Stromal cell of bone marrow (primary cell): Measurements from ENCODE around the gene FER.
"Not testable (repeated sequence)": the region's sequence is repeated elsewhere in the genome, so short reads cannot be mapped to it uniquely, and the experiment has no call there.

Experiments
- DNase-seq: peaks from one replicate; pipeline ENCODE4 v3.0.0-alpha.2; 2012; ENCODE audit warnings: low read depth

The FER gene

GRCh38 chr5:109038209-109038840 lies 290.6 kb downstream of the FER start:
- DNase-seq = no peak

- DNase-seq = no peak
Measured at GRCh38 chr5:109041317-109041716, 293.6 kb downstream of the FER start.

GRCh38 chr5:109045710-109046109 lies 298.0 kb downstream of the FER start:
- peak; percentile 29 for DNase-seq

GRCh38 chr5:109049565-109049964 lies 301.9 kb downstream of the FER start:
- DNase-seq = no peak

- DNase-seq = not testable (repeated sequence)
Measured at GRCh38 chr5:109050321-109050720, 302.6 kb downstream of the FER start.

- DNase-seq = not testable (repeated sequence)
Measured at GRCh38 chr5:109052216-109052615, 304.5 kb downstream of the FER start.

- no peak for DNase-seq
Measured at GRCh38 chr5:109053995-109054417, 306.3 kb downstream of the FER start.

GRCh38 chr5:109060378-109061025 lies 312.8 kb downstream of the FER start:
- DNase-seq = no peak

- peak; percentile 17 for DNase-seq
Measured at GRCh38 chr5:109062664-109063063, 315.0 kb downstream of the FER start.

GRCh38 chr5:109063223-109063622 lies 315.5 kb downstream of the FER start:
- DNase-seq = peak; percentile 38

- DNase-seq = no peak
Measured at GRCh38 chr5:109076741-109077140, 329.0 kb downstream of the FER start.

GRCh38 chr5:109078448-109078847 lies 330.8 kb downstream of the FER start:
- DNase-seq = no peak

- DNase-seq = no peak
Measured at GRCh38 chr5:109080481-109080880, 332.8 kb downstream of the FER start.

GRCh38 chr5:109080896-109081295 lies 333.2 kb downstream of the FER start:
- DNase-seq = no peak

- no peak for DNase-seq
Measured at GRCh38 chr5:109083937-109084336, 336.2 kb downstream of the FER start.

- no peak for DNase-seq
Measured at GRCh38 chr5:109089191-109089590, 341.5 kb downstream of the FER start.

GRCh38 chr5:109099081-109099480 lies 351.4 kb downstream of the FER start:
- no peak for DNase-seq

- DNase-seq = no peak
Measured at GRCh38 chr5:109100971-109101370, 353.3 kb downstream of the FER start.

GRCh38 chr5:109102096-109102690 lies 354.5 kb downstream of the FER start:
- DNase-seq = peak; percentile 25

- peak; percentile 92 for DNase-seq
Measured at GRCh38 chr5:109105631-109106267, 358.1 kb downstream of the FER start.

GRCh38 chr5:109111680-109112079 lies 364.0 kb downstream of the FER start:
- no peak for DNase-seq

GRCh38 chr5:109113608-109114007 lies 365.9 kb downstream of the FER start:
- DNase-seq = no peak

GRCh38 chr5:109121225-109121624 lies 373.5 kb downstream of the FER start:
- no peak for DNase-seq
